HL-60/S4 (cell line): ENCODE results near the gene CMA1.
"Not testable (repeated sequence)": the region's sequence is repeated elsewhere in the genome, so short reads cannot be mapped to it uniquely, and the experiment has no call there.

ENCODE experiments used
- in situ Hi-C: fragments of 300-500 bp; cut with MboI; formaldehyde crosslinking; loops from 2 replicates; pipeline ENCODE4 v1.14.3; 2022; ENCODE audit warnings: low sequenced_read_pairs

CMA1 gene

GRCh38 chr14:24470450-24470849 lies 37.6 kb downstream of the CMA1 start:
- in situ Hi-C loops = not testable (repeated sequence)

GRCh38 chr14:24465805-24466204 lies 42.3 kb downstream of the CMA1 start:
- in situ Hi-C loops = no loop called here

GRCh38 chr14:24465368-24465767 lies 42.7 kb downstream of the CMA1 start:
- in situ Hi-C loops = no loop called here

- in situ Hi-C loops = no loop called here
These were observed 43.9 kb downstream of the CMA1 start for GRCh38 chr14:24463884-24464785.

- in situ Hi-C loops = no loop called here
These were observed 44.8 kb downstream of the CMA1 start for GRCh38 chr14:24463017-24463883.

GRCh38 chr14:24461336-24461735 lies 46.7 kb downstream of the CMA1 start:
- in situ Hi-C loops = no loop called here

GRCh38 chr14:24459331-24459730 lies 48.7 kb downstream of the CMA1 start:
- in situ Hi-C loops = no loop called here

- in situ Hi-C loops = no loop called here
These were observed 49.3 kb downstream of the CMA1 start for GRCh38 chr14:24458736-24459135.

GRCh38 chr14:24456980-24457379 lies 51.1 kb downstream of the CMA1 start:
- in situ Hi-C loops = no loop called here
